ENCODE measurements around the gene CCDC80.

The CCDC80 gene

GRCh38 chr3:112632596-112632995 lies 8.3 kb downstream of the CCDC80 start:
- no peaks in the 10 kb centered on the region for H3K36me3 ChIP-seq (ENCODE audit: control insufficient read depth in 2 of 2, insufficient read depth in 1 of 2, low read length in 2 of 2)
- H3K4me1 ChIP-seq (ENCODE audit: control insufficient read depth, insufficient read depth, low read length), result peaks cover 16% of the 10 kb centered on the region
- no peaks in the 10 kb centered on the region for H3K9me3 ChIP-seq (ENCODE audit: control insufficient read depth, insufficient read depth, low read depth, low read length)
- POLR2A ChIA-PET, result no interaction called here
- CTCF ChIA-PET, result interaction anchor here (2.4 kb wide), 1 partner anchor 10 kb away, joined by 10 read pairs; no protein-coding TSS in a partner anchor
- H3K4me3 ChIP-seq (ENCODE audit: low read depth, low read length), result no peak overlapping the region
- H3K27ac ChIP-seq (ENCODE audit: extremely low read depth, low read depth, low read length), result no peak overlapping the region
- TF ChIP-seq ZNF223 (tag by site-specific recombination; IDR thresholded peaks at IDR 0.05), result no peak
- peak; percentile 89 for TF ChIP-seq GLIS1 (tag by site-specific recombination; IDR thresholded peaks at IDR 0.05)

- H3K36me3 ChIP-seq (ENCODE audit: control insufficient read depth in 2 of 2, insufficient read depth in 1 of 2, low read length in 2 of 2), result no peaks in the 10 kb centered on the region
- H3K4me1 ChIP-seq (ENCODE audit: control insufficient read depth, insufficient read depth, low read length), result peaks cover 16% of the 10 kb centered on the region
- H3K9me3 ChIP-seq (ENCODE audit: control insufficient read depth, insufficient read depth, low read depth, low read length), result no peaks in the 10 kb centered on the region
- no peak for TF ChIP-seq GLIS1 (tag by site-specific recombination; IDR thresholded peaks at IDR 0.05)
- POLR2A ChIA-PET, result no interaction called here
- CTCF ChIA-PET, result no interaction called here
- H3K27ac ChIP-seq (ENCODE audit: extremely low read depth, low read depth, low read length), result no peak overlapping the region
- H3K4me3 ChIP-seq (ENCODE audit: low read depth, low read length), result no peak overlapping the region
These were observed 9.7 kb downstream of the CCDC80 start for GRCh38 chr3:112631257-112631656.

- no peaks in the 10 kb centered on the region for H3K36me3 ChIP-seq (ENCODE audit: control insufficient read depth in 2 of 2, insufficient read depth in 1 of 2, low read length in 2 of 2)
- H3K4me3 ChIP-seq (ENCODE audit: low read depth, low read length), result no peak overlapping the region
- H3K4me1 ChIP-seq (ENCODE audit: control insufficient read depth, insufficient read depth, low read length), result peaks cover 14% of the 10 kb centered on the region
- no peak overlapping the region for H3K27ac ChIP-seq (ENCODE audit: extremely low read depth, low read depth, low read length)
- ChIA-PET POLR2A (no interaction called here), CTCF (interaction anchor here (1.2 kb wide), 1 partner anchor 13 kb away, joined by 3 read pairs; no protein-coding TSS in a partner anchor)
- TF ChIP-seq ZNF600 (tag by site-specific recombination; IDR thresholded peaks at IDR 0.05), result 0 out of 2 replicates have a peak, but pooled peaks have one; percentile 17
- no peak for TF ChIP-seq ZNF843 (tag by site-specific recombination; IDR thresholded peaks at IDR 0.05)
- no peak for TF ChIP-seq ZNF664 (tag by site-specific recombination; IDR thresholded peaks at IDR 0.05)
- TF ChIP-seq ZBTB17 (tag by site-specific recombination; IDR thresholded peaks at IDR 0.05), result peak; percentile 42; the same call in 1 of the 2 replicates
- no peak for TF ChIP-seq HOXC10 (CRISPR knock-in tag; IDR thresholded peaks at IDR 0.05)
- peak; percentile 29; the same call in 1 of the 2 replicates for TF ChIP-seq ZNF335 (tag by site-specific recombination; conservative IDR thresholded peaks at IDR 0.05)
- TF ChIP-seq KLF10 (tag by site-specific recombination; IDR thresholded peaks at IDR 0.05), result no peak
- no peaks in the 10 kb centered on the region for H3K9me3 ChIP-seq (ENCODE audit: control insufficient read depth, insufficient read depth, low read depth, low read length)
These were observed 11.5 kb downstream of the CCDC80 start for GRCh38 chr3:112629425-112629824.

GRCh38 chr3:112627919-112628466 lies 12.9 kb downstream of the CCDC80 start:
- ChIA-PET CTCF (interaction anchor here (0.6 to 0.8 kb wide), 2 partner anchors 45 to 107 kb away, joined by 3 to 4 read pairs; no protein-coding TSS in a partner anchor), POLR2A (no interaction called here)
- H3K27ac ChIP-seq (ENCODE audit: extremely low read depth, low read depth, low read length), result no peak overlapping the region
- peaks cover 6% of the 10 kb centered on the region for H3K4me1 ChIP-seq (ENCODE audit: control insufficient read depth, insufficient read depth, low read length)
- no peaks in the 10 kb centered on the region for H3K9me3 ChIP-seq (ENCODE audit: control insufficient read depth, insufficient read depth, low read depth, low read length)
- no peak overlapping the region for H3K4me3 ChIP-seq (ENCODE audit: low read depth, low read length)
- H3K36me3 ChIP-seq (ENCODE audit: control insufficient read depth in 2 of 2, insufficient read depth in 1 of 2, low read length in 2 of 2), result no peaks in the 10 kb centered on the region
- TF ChIP-seq ZNF792 (tag by site-specific recombination; IDR thresholded peaks at IDR 0.05) (no peak), ATF2 (tag by site-specific recombination; IDR thresholded peaks at IDR 0.05; ENCODE audit: low read depth) (no peak), ZFHX2 (tag by site-specific recombination; conservative IDR thresholded peaks at IDR 0.05) (no peak), ZNF701 (tag by site-specific recombination; IDR thresholded peaks at IDR 0.05) (no peak), ZNF571 (tag by site-specific recombination; IDR thresholded peaks at IDR 0.05) (no peak), BCL6B (tag by site-specific recombination; IDR thresholded peaks at IDR 0.05) (no peak), PRDM1 (tag by site-specific recombination; IDR thresholded peaks at IDR 0.05) (no peak), ZFP41 (tag by site-specific recombination; IDR thresholded peaks at IDR 0.05; ENCODE audit: borderline replicate concordance) (no peak), ZBTB8A (tag by site-specific recombination; IDR thresholded peaks at IDR 0.05) (no peak), ZNF37A (tag by site-specific recombination; IDR thresholded peaks at IDR 0.05) (no peak), ZNF830 (tag by site-specific recombination; IDR thresholded peaks at IDR 0.05; ENCODE audit: low read depth) (no peak), ZNF664 (tag by site-specific recombination; IDR thresholded peaks at IDR 0.05) (no peak), ZNF433 (tag by site-specific recombination; IDR thresholded peaks at IDR 0.05; ENCODE audit: low read depth) (no peak), ZNF266 (tag by site-specific recombination; IDR thresholded peaks at IDR 0.05; ENCODE audit: low read depth) (no peak), ZNF555 (tag by site-specific recombination; conservative IDR thresholded peaks at IDR 0.05) (no peak), ZNF148 (tag by site-specific recombination; IDR thresholded peaks at IDR 0.05; ENCODE audit: borderline replicate concordance) (no peak), ZEB2 (tag by site-specific recombination; IDR thresholded peaks at IDR 0.05) (no peak)
